Activated naive CD4-positive, alpha-beta T cell treated with anti-CD3 and anti-CD28 coated beads for 36 hours (primary cell): ENCODE data around the gene FLCN. TPM values are rescaled to one million over a fixed set of nuclear protein-coding genes. Genes with fewer than 3 reads are reported as not detected.
A peak's percentile ranks its signal among the peaks of the same experiment; 100 is the strongest.

Experiments
- CTCF ChIA-PET: fragments of 350-600 bp; sonication (Branson Sonifier 250); formaldehyde crosslinking; loops from one replicate; lab custom pipeline; 2021; ENCODE audit warnings: antibody characterized with exemption; lab: Charles Lee
- DNase-seq: peaks from one replicate; pipeline ENCODE4 v3.0.0-alpha.2; 2020
- H3K27ac Mint-ChIP-seq: one replicate; pipeline ENCODE4 v1.8.0; 2021; ENCODE audit warnings: mild to moderate bottlenecking, mixed read lengths
- H3K27me3 Mint-ChIP-seq: one replicate; pipeline ENCODE4 v1.8.0; 2021; ENCODE audit warnings: low read depth, mixed read lengths
- H3K36me3 Mint-ChIP-seq: one replicate; pipeline ENCODE4 v1.8.0; 2021; ENCODE audit warnings: low read depth, mixed read lengths
- H3K4me1 Mint-ChIP-seq: one replicate; pipeline ENCODE4 v1.8.0; 2021; ENCODE audit warnings: low read depth, mixed read lengths
- H3K4me3 Mint-ChIP-seq: one replicate; pipeline ENCODE4 v1.8.0; 2021; ENCODE audit warnings: mild to moderate bottlenecking, moderate library complexity, mixed read lengths
- H3K9me3 Mint-ChIP-seq: one replicate; pipeline ENCODE4 v1.8.0; 2021; ENCODE audit warnings: mixed read lengths
- intact Hi-C: fragments of 100-400 bp; cut with micrococcal nuclease; formaldehyde crosslinking; loops from one replicate; pipeline ENCODE4 v1.15.1; 2023
- total RNA-seq, 2 experiments: library from RNA; stranded (reverse); gene quantifications; one replicate each; pipeline ENCODE4 v1.2.3, GENCODE V29; 2021

FLCN gene
- total RNA-seq, 2 experiments from 2014 or later = 17.5 to 18.4 TPM

DNA sequence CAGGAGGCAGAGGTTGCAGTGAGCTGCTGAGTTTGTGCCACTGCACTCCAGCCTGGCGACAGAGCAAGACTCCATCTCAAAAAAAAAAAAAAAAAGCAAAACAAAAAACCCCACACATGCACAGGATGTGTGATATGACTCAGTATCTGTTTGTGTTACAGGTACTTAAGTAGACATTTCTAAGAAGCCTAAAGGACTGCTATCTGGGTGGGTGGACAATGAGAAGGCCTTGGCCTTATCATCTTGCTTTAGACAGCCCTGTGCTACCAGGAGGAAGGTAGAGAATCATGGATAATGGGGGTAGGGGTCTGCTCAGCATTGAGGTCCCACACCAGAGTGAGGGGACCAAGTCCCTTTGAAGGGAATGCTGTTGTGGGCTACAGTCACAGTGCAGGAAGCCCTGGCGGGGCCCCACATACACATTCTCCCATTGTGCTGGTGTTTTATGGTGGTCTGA lies 57.6 kb downstream of the FLCN start:
- CTCF ChIA-PET = interaction anchor here (0.6 to 1.4 kb wide), 4 partner anchors 19 to 164 kb away, joined by 3 to 4 read pairs (median 3); no protein-coding TSS in a partner anchor
- peak; percentile 35 for DNase-seq
- Mint-ChIP-seq H3K4me1 (peaks cover 91% of the 10 kb centered on the region), H3K9me3 (no peaks in the 10 kb centered on the region), H3K27ac (peak overlapping the region; percentile 88), H3K36me3 (peaks cover 47% of the 10 kb centered on the region), H3K4me3 (peak overlapping the region; percentile 22), H3K27me3 (no peaks in the 10 kb centered on the region)
- intact Hi-C loops = loop anchor here (1.0 to 10.0 kb wide), 6 partner anchors 26 to 675 kb away; partner anchors contain the start of gene MPRIP

DNA sequence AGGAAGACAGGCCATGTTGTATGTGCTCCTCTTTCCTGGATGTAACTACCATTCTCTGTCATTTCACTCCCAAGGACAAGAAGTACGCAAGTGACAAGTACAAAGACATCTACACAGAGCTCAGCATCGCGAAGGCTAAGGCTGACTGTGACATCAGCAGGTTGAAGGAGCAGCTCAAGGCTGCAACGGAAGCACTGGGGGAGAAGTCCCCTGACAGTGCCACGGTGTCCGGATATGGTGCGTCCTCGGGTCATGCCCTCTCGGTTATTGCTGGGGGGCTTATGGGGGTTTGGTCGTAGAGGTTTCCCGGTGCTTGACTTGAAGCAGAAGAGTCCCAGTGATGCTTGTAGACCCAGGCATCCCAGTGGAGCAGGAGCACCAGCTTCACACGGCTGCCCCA lies 59.8 kb downstream of the FLCN start:
- H3K4me1 Mint-ChIP-seq = peaks cover 75% of the 10 kb centered on the region
- no peaks in the 10 kb centered on the region for H3K9me3 Mint-ChIP-seq
- peaks cover 40% of the 10 kb centered on the region for H3K36me3 Mint-ChIP-seq
- H3K27ac Mint-ChIP-seq = peak overlapping the region; percentile 79
- H3K27me3 Mint-ChIP-seq = no peaks in the 10 kb centered on the region
- intact Hi-C loops = loop anchor here (2.0 to 10.0 kb wide), 3 partner anchors 128 to 678 kb away; partner anchors contain the start of gene MPRIP
- peak; percentile 42 for DNase-seq
- peak overlapping the region; percentile 22 for H3K4me3 Mint-ChIP-seq
- CTCF ChIA-PET = interaction anchor here (0.8 to 1.4 kb wide), 2 partner anchors 25 to 28 kb away, joined by 3 to 4 read pairs; partner anchors contain the start of gene PLD6

DNA sequence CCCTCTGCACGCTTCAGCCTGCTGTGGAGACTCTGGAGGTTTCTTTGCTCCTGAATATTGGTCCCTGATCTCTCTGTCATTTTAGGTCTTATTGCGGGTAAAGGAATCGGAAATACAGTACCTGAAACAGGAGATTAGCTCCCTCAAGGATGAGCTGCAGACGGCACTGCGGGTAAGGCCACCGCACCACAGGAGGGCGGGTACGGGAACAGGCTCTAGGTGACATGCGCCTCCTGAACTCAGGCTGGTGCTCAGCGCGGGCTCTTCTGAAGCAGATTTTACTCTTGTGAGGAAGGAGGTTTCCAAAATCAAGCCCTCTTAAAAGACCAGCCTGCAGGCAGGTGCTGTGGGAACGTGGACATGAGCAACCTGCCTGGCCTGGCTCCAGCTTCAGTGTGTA lies 60.6 kb downstream of the FLCN start:
- DNase-seq = peak; percentile 64
- Mint-ChIP-seq H3K27me3 (no peaks in the 10 kb centered on the region), H3K4me1 (peaks cover 72% of the 10 kb centered on the region), H3K4me3 (peak overlapping the region; percentile 63), H3K36me3 (peaks cover 39% of the 10 kb centered on the region), H3K9me3 (no peaks in the 10 kb centered on the region), H3K27ac (peak overlapping the region; percentile 79)
- CTCF ChIA-PET = no interaction called here
- intact Hi-C loops = loop anchor here (1.0 to 10.0 kb wide), 4 partner anchors 105 to 678 kb away; partner anchors contain the start of genes COPS3 and MPRIP

GRCh38 chr17:17175917-17176316 lies 61.1 kb downstream of the FLCN start:
- CTCF ChIA-PET = no interaction called here
- Mint-ChIP-seq H3K27me3 (no peaks in the 10 kb centered on the region), H3K4me3 (peak overlapping the region; percentile 63), H3K36me3 (peaks cover 36% of the 10 kb centered on the region), H3K27ac (peak overlapping the region; percentile 79), H3K9me3 (no peaks in the 10 kb centered on the region), H3K4me1 (peaks cover 73% of the 10 kb centered on the region)
- DNase-seq = peak; percentile 53
- intact Hi-C loops = loop anchor here (1.0 to 10.0 kb wide), 4 partner anchors 105 to 679 kb away; partner anchors contain the start of genes COPS3 and MPRIP

GRCh38 chr17:17175340-17175739 lies 61.6 kb downstream of the FLCN start:
- Mint-ChIP-seq H3K9me3 (no peaks in the 10 kb centered on the region), H3K27me3 (no peaks in the 10 kb centered on the region), H3K4me3 (no peak overlapping the region), H3K36me3 (peaks cover 31% of the 10 kb centered on the region), H3K4me1 (peaks cover 70% of the 10 kb centered on the region), H3K27ac (peak overlapping the region; percentile 24)
- CTCF ChIA-PET = no interaction called here
- DNase-seq = no peak
- intact Hi-C loops = loop anchor here (5.0 to 10.0 kb wide), 2 partner anchors 133 to 679 kb away; partner anchors contain the start of gene MPRIP

DNA sequence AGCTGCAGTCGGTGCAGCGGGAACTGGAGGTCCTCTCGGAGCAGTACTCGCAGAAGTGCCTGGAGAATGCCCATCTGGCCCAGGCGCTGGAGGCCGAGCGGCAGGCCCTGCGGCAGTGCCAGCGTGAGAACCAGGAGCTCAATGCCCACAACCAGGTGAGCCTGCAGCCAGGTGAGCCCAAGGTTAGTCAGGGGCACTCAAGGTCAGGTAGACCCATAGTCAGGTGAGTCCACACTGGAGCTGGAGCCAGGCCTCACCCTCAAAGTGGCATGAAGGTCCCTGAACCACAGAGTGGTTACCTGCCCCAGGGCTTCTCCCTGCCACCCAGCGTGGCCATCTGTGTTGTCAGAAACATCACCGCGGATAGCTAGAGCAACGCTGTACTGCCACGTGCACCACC lies 63.0 kb downstream of the FLCN start:
- CTCF ChIA-PET = interaction anchor here (0.7 to 0.8 kb wide), 3 partner anchors 19 to 614 kb away, joined by 3 to 4 read pairs (median 4); no protein-coding TSS in a partner anchor
- Mint-ChIP-seq H3K36me3 (peaks cover 23% of the 10 kb centered on the region), H3K9me3 (no peaks in the 10 kb centered on the region), H3K27ac (no peak overlapping the region), H3K4me1 (peaks cover 64% of the 10 kb centered on the region), H3K27me3 (no peaks in the 10 kb centered on the region), H3K4me3 (no peak overlapping the region)
- no peak for DNase-seq
- intact Hi-C loops = loop anchor here (10.0 kb wide), 1 partner anchor 681 kb away; no protein-coding TSS in a partner anchor

- intact Hi-C loops = loop anchor here (10.0 kb wide), 1 partner anchor 682 kb away; no protein-coding TSS in a partner anchor
- DNase-seq = no peak
- Mint-ChIP-seq H3K36me3 (peaks cover 18% of the 10 kb centered on the region), H3K4me3 (no peak overlapping the region), H3K27ac (no peak overlapping the region), H3K4me1 (peaks cover 60% of the 10 kb centered on the region), H3K9me3 (no peaks in the 10 kb centered on the region), H3K27me3 (no peaks in the 10 kb centered on the region)
- CTCF ChIA-PET = interaction anchor here (0.7 kb wide), 1 partner anchor 24 kb away, joined by 3 read pairs; no protein-coding TSS in a partner anchor
Measured at GRCh38 chr17:17172990-17173389, 64.0 kb downstream of the FLCN start.

DNA sequence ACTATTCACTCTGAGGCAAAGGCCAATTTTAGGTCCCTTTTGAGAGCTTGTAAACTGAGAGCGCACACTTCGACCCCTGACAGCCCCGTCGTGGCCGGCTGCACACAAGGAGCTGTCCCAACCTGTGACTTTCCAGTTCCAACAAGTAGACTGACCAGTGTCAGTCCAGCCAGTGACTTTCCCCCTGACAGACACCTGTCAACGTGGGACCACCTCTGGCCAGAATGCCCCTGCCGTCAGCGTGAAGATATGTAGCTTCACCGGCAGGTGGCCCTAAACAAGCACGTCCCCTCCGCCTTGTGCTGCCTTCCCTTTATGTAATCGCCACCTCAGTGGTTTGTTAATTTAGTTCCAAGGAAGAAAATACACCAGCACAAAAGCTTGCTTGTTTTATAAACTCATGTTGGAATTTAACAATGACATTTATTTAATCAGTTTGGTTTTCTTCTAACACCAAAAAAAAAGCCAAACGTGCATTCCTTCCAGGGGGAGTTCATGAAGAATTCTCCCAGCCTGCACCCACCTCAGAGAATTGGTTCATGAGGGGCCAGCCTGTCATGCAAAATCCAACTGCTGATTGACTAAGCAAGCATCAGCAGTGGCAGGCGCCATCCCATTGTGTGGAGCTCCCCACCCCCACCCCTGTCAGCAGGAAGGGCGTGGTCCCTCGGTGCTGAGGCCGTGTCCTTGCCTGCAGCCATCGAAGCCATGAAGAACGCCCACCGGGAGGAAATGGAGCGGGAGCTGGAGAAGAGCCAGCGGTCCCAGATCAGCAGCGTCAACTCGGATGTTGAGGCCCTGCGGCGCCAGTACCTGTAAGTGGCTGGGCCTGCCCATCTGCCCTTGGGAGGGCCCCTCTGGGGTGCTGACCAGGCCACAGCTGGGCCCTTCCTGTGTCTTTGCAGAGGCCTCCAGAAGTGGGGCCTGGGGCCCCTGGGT lies 64.7 kb downstream of the FLCN start:
- intact Hi-C loops = loop anchor here (10.0 kb wide), 1 partner anchor 683 kb away; no protein-coding TSS in a partner anchor
- Mint-ChIP-seq H3K9me3 (no peaks in the 10 kb centered on the region), H3K27ac (no peak overlapping the region), H3K4me1 (peaks cover 53% of the 10 kb centered on the region), H3K4me3 (no peak overlapping the region), H3K36me3 (peaks cover 14% of the 10 kb centered on the region), H3K27me3 (no peaks in the 10 kb centered on the region)
- CTCF ChIA-PET = interaction anchor here (0.7 to 1.0 kb wide), 2 partner anchors 9 to 24 kb away, joined by 3 read pairs; no protein-coding TSS in a partner anchor
- DNase-seq = no peak

GRCh38 chr17:17171186-17171585 lies 65.8 kb downstream of the FLCN start:
- peaks cover 9% of the 10 kb centered on the region for H3K36me3 Mint-ChIP-seq
- H3K27me3 Mint-ChIP-seq = no peaks in the 10 kb centered on the region
- H3K9me3 Mint-ChIP-seq = no peaks in the 10 kb centered on the region
- no peak for DNase-seq
- intact Hi-C loops = loop anchor here (10.0 kb wide), 1 partner anchor 684 kb away; no protein-coding TSS in a partner anchor
- CTCF ChIA-PET = interaction anchor here (1.0 kb wide), 1 partner anchor 10 kb away, joined by 3 read pairs; no protein-coding TSS in a partner anchor
- H3K4me1 Mint-ChIP-seq = peaks cover 44% of the 10 kb centered on the region
- H3K27ac Mint-ChIP-seq = peak overlapping the region; percentile 16
- H3K4me3 Mint-ChIP-seq = no peak overlapping the region

DNA sequence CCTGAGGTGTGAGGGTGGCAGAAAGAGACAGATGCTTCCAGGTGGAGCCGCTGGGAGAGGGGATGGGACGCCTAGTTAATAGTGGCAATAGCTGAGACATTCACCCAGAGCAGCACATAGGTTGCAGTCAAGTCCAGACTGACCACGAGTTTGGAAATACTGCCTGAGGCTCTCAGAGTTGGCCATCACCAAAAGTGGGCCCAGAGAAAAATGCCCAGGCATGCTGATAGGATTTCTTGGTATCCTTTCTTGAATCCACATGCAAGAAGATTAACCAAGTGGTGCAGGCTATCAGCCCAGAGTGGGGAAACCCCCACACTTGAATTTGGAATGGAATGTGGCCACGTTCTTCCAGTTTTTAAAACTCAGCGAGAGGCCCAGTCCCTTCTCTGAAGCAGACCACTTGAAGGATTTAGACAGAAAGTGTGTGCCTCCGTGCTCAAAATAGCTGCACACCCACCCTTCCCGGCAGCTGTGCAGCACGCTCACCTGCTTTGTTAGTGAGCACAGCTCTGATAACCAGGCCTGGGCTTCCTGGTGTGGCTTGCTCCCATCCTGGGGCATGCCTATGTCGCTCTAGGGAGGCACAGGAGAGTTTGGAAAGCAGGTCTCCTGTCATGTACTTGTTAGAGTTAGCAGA lies 66.5 kb downstream of the FLCN start:
- intact Hi-C loops = loop anchor here (10.0 kb wide), 1 partner anchor 684 kb away; no protein-coding TSS in a partner anchor
- H3K36me3 Mint-ChIP-seq = peaks cover 7% of the 10 kb centered on the region
- no peak for DNase-seq
- no peak overlapping the region for H3K27ac Mint-ChIP-seq
- CTCF ChIA-PET = no interaction called here
- H3K4me1 Mint-ChIP-seq = peaks cover 37% of the 10 kb centered on the region
- no peaks in the 10 kb centered on the region for H3K27me3 Mint-ChIP-seq
- H3K4me3 Mint-ChIP-seq = no peak overlapping the region
- no peaks in the 10 kb centered on the region for H3K9me3 Mint-ChIP-seq

GRCh38 chr17:17169396-17169795 lies 67.6 kb downstream of the FLCN start:
- CTCF ChIA-PET = interaction anchor here (0.6 kb wide), 1 partner anchor 445 kb away, joined by 3 read pairs; no protein-coding TSS in a partner anchor
- no peaks in the 10 kb centered on the region for H3K9me3 Mint-ChIP-seq
- peaks cover 28% of the 10 kb centered on the region for H3K4me1 Mint-ChIP-seq
- H3K27me3 Mint-ChIP-seq = no peaks in the 10 kb centered on the region
- intact Hi-C loops = no loop called here
- no peak for DNase-seq
- peaks cover 15% of the 10 kb centered on the region for H3K36me3 Mint-ChIP-seq
- no peak overlapping the region for H3K27ac Mint-ChIP-seq
- no peak overlapping the region for H3K4me3 Mint-ChIP-seq
